BE2C (cell line): Measurements from ENCODE around the gene GP2.

ENCODE experiments used
- DNase-seq: peaks from one replicate; pipeline ENCODE4 v3.0.0-alpha.2; 2020
- H3K27me3 ChIP-seq: fragments of 250-450 bp; sonication (Bioruptor Pico); 2 replicates; pipeline ENCODE4 v1.5.1; 2020; ENCODE audit warnings: mild to moderate bottlenecking
- H3K36me3 ChIP-seq: fragments of 250-450 bp; sonication (Bioruptor Pico); 2 replicates; pipeline ENCODE4 v1.5.1; 2020; ENCODE audit warnings: mild to moderate bottlenecking
- H3K4me1 ChIP-seq: fragments of 250-450 bp; sonication (Bioruptor Pico); 2 replicates; pipeline ENCODE4 v1.5.1; 2020
- H3K4me3 ChIP-seq: 2 replicates; pipeline ENCODE4 v1.5.1; 2011; ENCODE audit warnings: low read depth, low read length
- H3K9me3 ChIP-seq: fragments of 250-450 bp; sonication (Bioruptor Pico); 2 replicates; pipeline ENCODE4 v1.5.1; 2020
- CTCF ChIP-seq: IDR thresholded peaks from 2 replicates; pipeline ENCODE4 v1.5.1; 2012; ENCODE audit warnings: mild to moderate bottlenecking, low read depth, low read length

The GP2 gene

GRCh38 chr16:20332411-20332810, 5.1 kb upstream of the GP2 start:
- no peaks in the 10 kb centered on the region for H3K9me3 ChIP-seq
- H3K4me3 ChIP-seq: no peak overlapping the region
- H3K27me3 ChIP-seq: no peaks in the 10 kb centered on the region
- no peaks in the 10 kb centered on the region for H3K36me3 ChIP-seq
- DNase-seq: no peak
- no peak for TF ChIP-seq CTCF
- no peaks in the 10 kb centered on the region for H3K4me1 ChIP-seq

GRCh38 chr16:20331635-20332034, 4.3 kb upstream of the GP2 start:
- DNase-seq: no peak
- TF ChIP-seq CTCF: no peak
- Histone ChIP-seq H3K27me3 (no peaks in the 10 kb centered on the region), H3K4me3 (no peak overlapping the region), H3K4me1 (no peaks in the 10 kb centered on the region), H3K36me3 (no peaks in the 10 kb centered on the region), H3K9me3 (no peaks in the 10 kb centered on the region)

GRCh38 chr16:20329392-20330138, 2.3 kb upstream of the GP2 start:
- TF ChIP-seq CTCF: no peak
- Histone ChIP-seq H3K36me3 (no peaks in the 10 kb centered on the region), H3K4me3 (no peak overlapping the region), H3K4me1 (no peaks in the 10 kb centered on the region), H3K9me3 (no peaks in the 10 kb centered on the region), H3K27me3 (no peaks in the 10 kb centered on the region)
- DNase-seq: no peak

- H3K27me3 ChIP-seq: no peaks in the 10 kb centered on the region
- no peaks in the 10 kb centered on the region for H3K36me3 ChIP-seq
- no peak for DNase-seq
- no peak overlapping the region for H3K4me3 ChIP-seq
- TF ChIP-seq CTCF: no peak
- no peaks in the 10 kb centered on the region for H3K9me3 ChIP-seq
- H3K4me1 ChIP-seq: no peaks in the 10 kb centered on the region
These were observed 992 bp downstream of the GP2 start for GRCh38 chr16:20326321-20326720.

- H3K36me3 ChIP-seq: no peaks in the 10 kb centered on the region
- H3K4me3 ChIP-seq: no peak overlapping the region
- H3K27me3 ChIP-seq: no peaks in the 10 kb centered on the region
- H3K4me1 ChIP-seq: no peaks in the 10 kb centered on the region
- H3K9me3 ChIP-seq: no peaks in the 10 kb centered on the region
- no peak for DNase-seq
- no peak for TF ChIP-seq CTCF
These were observed 2.3 kb downstream of the GP2 start for GRCh38 chr16:20325005-20325404.

- H3K9me3 ChIP-seq: no peaks in the 10 kb centered on the region
- H3K27me3 ChIP-seq: no peaks in the 10 kb centered on the region
- no peak overlapping the region for H3K4me3 ChIP-seq
- DNase-seq: no peak
- TF ChIP-seq CTCF: no peak
- no peaks in the 10 kb centered on the region for H3K4me1 ChIP-seq
- H3K36me3 ChIP-seq: no peaks in the 10 kb centered on the region
These were observed 3.7 kb downstream of the GP2 start for GRCh38 chr16:20323591-20324117.
